ENCODE data around the gene GPR84. TPM values are rescaled to one million over a fixed set of nuclear protein-coding genes. Genes with fewer than 3 reads are reported as not detected.

The GPR84 gene
- total RNA-seq, 1 experiment from 2014 or later: not detected

GRCh38 chr12:54389134-54389508 is 24.8 kb upstream of the GPR84 start:
- CTCF ChIA-PET: no interaction called here

GRCh38 chr12:54388237-54389133 is 24.2 kb upstream of the GPR84 start:
- DNase-seq: peak in 1 of 2 experiments; percentile 61
- H3K27ac Mint-ChIP-seq (ENCODE audit: unreplicated experiment): peak overlapping the region; percentile 51
- no peak for TF ChIP-seq CTCF (IDR thresholded peaks at IDR 0.05; ENCODE audit: insufficient read depth in 1 of 2, low read depth in 1 of 2, low read length in 1 of 2, severe bottlenecking in 1 of 2, unreplicated experiment in 1 of 2)
- no peak overlapping the region for H3K4me3 Mint-ChIP-seq (ENCODE audit: unreplicated experiment)
- no peaks in the 10 kb centered on the region for H3K27me3 Mint-ChIP-seq (ENCODE audit: insufficient read depth, unreplicated experiment)
- peaks cover 14% of the 10 kb centered on the region for H3K36me3 Mint-ChIP-seq (ENCODE audit: insufficient read depth, unreplicated experiment)
- Histone ChIP-seq H3K27me3 (replicated peaks; ENCODE audit: control insufficient read depth, insufficient read depth, low read length) (no peaks in the 10 kb centered on the region), H3K36me3 (ENCODE audit: control insufficient read depth, insufficient read depth, low read length) (no peaks in the 10 kb centered on the region), H3K9me3 (no peaks in the 10 kb centered on the region), H3K4me3 (ENCODE audit: low read depth, low read length) (no peak overlapping the region), H3K4me1 (peaks cover 34% of the 10 kb centered on the region)
- H3K9me3 Mint-ChIP-seq (ENCODE audit: unreplicated experiment): no peaks in the 10 kb centered on the region
- BruUV-seq (replicated peaks): no TSS peak
- H3K4me1 Mint-ChIP-seq (ENCODE audit: low read depth, unreplicated experiment): peaks cover 22% of the 10 kb centered on the region
- ChIA-PET POLR2A (interaction anchor here (0.6 kb wide), 2 partner anchors 10 to 1608 kb away, joined by 3 to 4 read pairs; no protein-coding TSS in a partner anchor), CTCF (interaction anchor here (0.7 to 3.2 kb wide), 2 partner anchors 9 to 11 kb away, joined by 9 to 18 read pairs; no protein-coding TSS in a partner anchor)
- intact Hi-C loops (cut with micrococcal nuclease; ENCODE audit: unreplicated experiment): no loop called here

More at GRCh38 chr12:54389134-54389508, 24.8 kb upstream of the GPR84 start:
- H3K36me3 ChIP-seq (ENCODE audit: control insufficient read depth, insufficient read depth, low read length): no peaks in the 10 kb centered on the region
- H3K9me3 Mint-ChIP-seq (ENCODE audit: unreplicated experiment): no peaks in the 10 kb centered on the region
- no peaks in the 10 kb centered on the region for H3K9me3 ChIP-seq
- no TSS peak for BruUV-seq (replicated peaks)
- H3K4me3 ChIP-seq (ENCODE audit: low read depth, low read length): no peak overlapping the region
- POLR2A ChIA-PET: no interaction called here
- H3K27ac Mint-ChIP-seq (ENCODE audit: unreplicated experiment): no peak overlapping the region
- H3K4me1 Mint-ChIP-seq (ENCODE audit: low read depth, unreplicated experiment): peaks cover 22% of the 10 kb centered on the region
- no peaks in the 10 kb centered on the region for H3K27me3 ChIP-seq (replicated peaks; ENCODE audit: control insufficient read depth, insufficient read depth, low read length)
- H3K4me1 ChIP-seq: peaks cover 34% of the 10 kb centered on the region
- H3K36me3 Mint-ChIP-seq (ENCODE audit: insufficient read depth, unreplicated experiment): peaks cover 13% of the 10 kb centered on the region
- no peak for TF ChIP-seq CTCF (IDR thresholded peaks at IDR 0.05; ENCODE audit: insufficient read depth in 1 of 2, low read depth in 1 of 2, low read length in 1 of 2, severe bottlenecking in 1 of 2, unreplicated experiment in 1 of 2)
- DNase-seq: no peak
- H3K4me3 Mint-ChIP-seq (ENCODE audit: unreplicated experiment): no peak overlapping the region
- no peaks in the 10 kb centered on the region for H3K27me3 Mint-ChIP-seq (ENCODE audit: insufficient read depth, unreplicated experiment)
- intact Hi-C loops (cut with micrococcal nuclease; ENCODE audit: unreplicated experiment): no loop called here

- no TSS peak for BruUV-seq (replicated peaks)
- Histone ChIP-seq H3K36me3 (ENCODE audit: control insufficient read depth, insufficient read depth, low read length) (no peaks in the 10 kb centered on the region), H3K4me1 (peaks cover 34% of the 10 kb centered on the region), H3K27me3 (replicated peaks; ENCODE audit: control insufficient read depth, insufficient read depth, low read length) (no peaks in the 10 kb centered on the region), H3K4me3 (ENCODE audit: low read depth, low read length) (no peak overlapping the region), H3K9me3 (no peaks in the 10 kb centered on the region)
- no peak overlapping the region for H3K27ac Mint-ChIP-seq (ENCODE audit: unreplicated experiment)
- no peaks in the 10 kb centered on the region for H3K9me3 Mint-ChIP-seq (ENCODE audit: unreplicated experiment)
- POLR2A ChIA-PET: no interaction called here
- H3K4me3 Mint-ChIP-seq (ENCODE audit: unreplicated experiment): no peak overlapping the region
- peaks cover 22% of the 10 kb centered on the region for H3K4me1 Mint-ChIP-seq (ENCODE audit: low read depth, unreplicated experiment)
- TF ChIP-seq CTCF (IDR thresholded peaks at IDR 0.05; ENCODE audit: insufficient read depth in 1 of 2, low read depth in 1 of 2, low read length in 1 of 2, severe bottlenecking in 1 of 2, unreplicated experiment in 1 of 2): no peak
- DNase-seq: no peak
- CTCF ChIA-PET: interaction anchor here (3.2 kb wide), 1 partner anchor 12 kb away, joined by 18 read pairs; no protein-coding TSS in a partner anchor
- H3K36me3 Mint-ChIP-seq (ENCODE audit: insufficient read depth, unreplicated experiment): peaks cover 17% of the 10 kb centered on the region
- intact Hi-C loops (cut with micrococcal nuclease; ENCODE audit: unreplicated experiment): loop anchor here (1.0 kb wide), 1 partner anchor 8 kb away; no protein-coding TSS in a partner anchor
- no peaks in the 10 kb centered on the region for H3K27me3 Mint-ChIP-seq (ENCODE audit: insufficient read depth, unreplicated experiment)
Measured at GRCh38 chr12:54387114-54387467, 22.8 kb upstream of the GPR84 start.
